H9 (cell line): ENCODE measurements around the gene KLK1. TPM values are rescaled to one million over a fixed set of nuclear protein-coding genes. Genes with fewer than 3 reads are reported as not detected.

ENCODE experiments used
- DNase-seq: peaks from one replicate; pipeline ENCODE4 v3.0.0-alpha.2; 2017
- H2AFZ ChIP-seq: one replicate; pipeline ENCODE4 v1.6.1; 2013; ENCODE audit warnings: mild to moderate bottlenecking, low read length, control low read depth, moderate library complexity
- H2AK5ac ChIP-seq: 2 replicates; pipeline ENCODE4 v1.6.1; 2013; ENCODE audit warnings: low read length, control low read depth, mixed read lengths; ENCODE audit not compliant: insufficient read length
- H2BK120ac ChIP-seq: one replicate; pipeline ENCODE4 v1.6.1; 2013; ENCODE audit warnings: low read depth, mild to moderate bottlenecking, low read length, control low read depth, inconsistent platforms; ENCODE audit not compliant: poor library complexity, severe bottlenecking
- H2BK12ac ChIP-seq: 2 replicates; pipeline ENCODE4 v1.6.1; 2013; ENCODE audit warnings: low read length, control low read depth, mixed read lengths, low read depth; ENCODE audit not compliant: insufficient read length
- H2BK15ac ChIP-seq: 2 replicates; pipeline ENCODE4 v1.6.1; 2013; ENCODE audit warnings: low read depth, low read length, control low read depth
- H2BK20ac ChIP-seq: one replicate; pipeline ENCODE4 v1.6.1; 2013; ENCODE audit warnings: low read depth, mild to moderate bottlenecking, low read length, control low read depth, inconsistent platforms; ENCODE audit not compliant: poor library complexity, severe bottlenecking
- H2BK5ac ChIP-seq: 2 replicates; pipeline ENCODE4 v1.6.1; 2013; ENCODE audit warnings: low read length, control low read depth, mixed read lengths; ENCODE audit not compliant: insufficient read length
- H3K14ac ChIP-seq: 2 replicates; pipeline ENCODE4 v1.6.1; 2013; ENCODE audit warnings: low read length, control low read depth; ENCODE audit not compliant: insufficient read depth
- H3K18ac ChIP-seq: 2 replicates; pipeline ENCODE4 v1.6.1; 2013; ENCODE audit warnings: low read depth, mild to moderate bottlenecking, mixed read lengths, low read length, control low read depth; ENCODE audit not compliant: insufficient read length
- H3K23ac ChIP-seq: 2 replicates; pipeline ENCODE4 v1.6.1; 2013; ENCODE audit warnings: low read length, control low read depth, mixed read lengths, low read depth; ENCODE audit not compliant: insufficient read length
- H3K23me2 ChIP-seq: 2 replicates; pipeline ENCODE4 v1.6.1; 2013; ENCODE audit warnings: low read depth, mild to moderate bottlenecking, mixed read lengths, low read length, control low read depth; ENCODE audit not compliant: insufficient read length, poor library complexity, severe bottlenecking
- H3K27ac ChIP-seq: 2 replicates; pipeline ENCODE4 v1.5.1; 2013; ENCODE audit warnings: low read length, control low read depth, mixed read lengths, low read depth; ENCODE audit not compliant: insufficient read length
- H3K27me3 ChIP-seq: 2 replicates; pipeline ENCODE4 v1.6.1; 2013; ENCODE audit warnings: low read length, control low read depth, inconsistent platforms; ENCODE audit not compliant: insufficient read depth
- H3K4ac ChIP-seq: 2 replicates; pipeline ENCODE4 v1.6.1; 2013; ENCODE audit warnings: low read depth, mild to moderate bottlenecking, control low read depth, inconsistent platforms, low read length, moderate library complexity
- H3K4me1 ChIP-seq: 2 replicates; pipeline ENCODE4 v1.6.1; 2013; ENCODE audit warnings: low read length, control low read depth, inconsistent platforms; ENCODE audit not compliant: insufficient read depth
- H3K4me2 ChIP-seq: 2 replicates; pipeline ENCODE4 v1.6.1; 2013; ENCODE audit warnings: low read length, control low read depth, mixed read lengths; ENCODE audit not compliant: insufficient read length, insufficient read depth
- H3K56ac ChIP-seq: 2 replicates; pipeline ENCODE4 v1.6.1; 2013; ENCODE audit warnings: low read depth, mild to moderate bottlenecking, mixed read lengths, low read length, control low read depth; ENCODE audit not compliant: insufficient read length
- H3K79me1 ChIP-seq: 2 replicates; pipeline ENCODE4 v1.6.1; 2013; ENCODE audit warnings: low read depth, mild to moderate bottlenecking, moderate library complexity, low read length, control low read depth, inconsistent platforms; ENCODE audit not compliant: insufficient read depth, poor library complexity, severe bottlenecking
- H3K79me2 ChIP-seq: 2 replicates; pipeline ENCODE4 v1.6.1; 2013; ENCODE audit warnings: low read length, control low read depth, inconsistent platforms; ENCODE audit not compliant: insufficient read depth
- H3K9ac ChIP-seq: 2 replicates; pipeline ENCODE4 v1.6.1; 2013; ENCODE audit warnings: low read length, control low read depth, mixed read lengths; ENCODE audit not compliant: insufficient read length; ENCODE audit errors: extremely low read depth
- H3K9me3 ChIP-seq: one replicate; pipeline ENCODE4 v1.6.1; 2013; ENCODE audit warnings: low read depth, low read length, inconsistent platforms; ENCODE audit not compliant: control insufficient read depth
- H3T11ph ChIP-seq: one replicate; pipeline ENCODE4 v1.6.1; 2013; ENCODE audit warnings: mild to moderate bottlenecking, low read length, control low read depth, inconsistent platforms
- H4K20me1 ChIP-seq: one replicate; pipeline ENCODE4 v1.6.1; 2013; ENCODE audit not compliant: control insufficient read depth, insufficient read length, insufficient read depth
- H4K5ac ChIP-seq: 2 replicates; pipeline ENCODE4 v1.6.1; 2013; ENCODE audit warnings: low read depth, mild to moderate bottlenecking, mixed read lengths, low read length, control low read depth; ENCODE audit not compliant: insufficient read length
- H4K8ac ChIP-seq: replicated peaks from 2 replicates; pipeline ENCODE4 v1.6.1; 2013; ENCODE audit warnings: low read length, control low read depth, mixed read lengths, low read depth; ENCODE audit not compliant: insufficient read length
- H4K91ac ChIP-seq: 2 replicates; pipeline ENCODE4 v1.6.1; 2013; ENCODE audit warnings: low read depth, mild to moderate bottlenecking, moderate library complexity, mixed read lengths, low read length, control low read depth; ENCODE audit not compliant: insufficient read length
- H3K27ac Mint-ChIP-seq, 3 experiments: 2 replicates in 2 of 3; 3 replicates in 1 of 3; pipeline ENCODE4 v1.8.0; 2020 to 2021; ENCODE audit warnings: mixed read lengths in 3 of 3, mild to moderate bottlenecking in 1 of 3, moderate library complexity in 1 of 3
- H3K27me3 Mint-ChIP-seq: 2 replicates; pipeline ENCODE4 v1.8.0; 2021; ENCODE audit warnings: low read depth, mild to moderate bottlenecking, moderate library complexity, mixed read lengths
- H3K36me3 Mint-ChIP-seq, 3 experiments: 2 replicates in 2 of 3; 3 replicates in 1 of 3; pipeline ENCODE4 v1.8.0; 2020 to 2021; ENCODE audit warnings: low read depth in 3 of 3, mixed read lengths in 3 of 3; ENCODE audit not compliant: insufficient read depth in 1 of 3
- H3K4me1 Mint-ChIP-seq, 2 experiments: 2 replicates each; pipeline ENCODE4 v1.8.0; 2020; ENCODE audit warnings: mixed read lengths in 2 of 2
- H3K4me3 Mint-ChIP-seq, 2 experiments: 2 replicates in 1 of 2; 3 replicates in 1 of 2; pipeline ENCODE4 v1.8.0; 2020 to 2021; ENCODE audit warnings: mild to moderate bottlenecking in 2 of 2, mixed read lengths in 2 of 2, moderate library complexity in 1 of 2
- H3K9me3 Mint-ChIP-seq, 2 experiments: 2 replicates in 1 of 2; 3 replicates in 1 of 2; pipeline ENCODE4 v1.8.0; 2020; ENCODE audit warnings: mild to moderate bottlenecking in 2 of 2, mixed read lengths in 2 of 2, moderate library complexity in 1 of 2
- WGBS: extraction: QIAGEN DNeasy Blood & Tissue Kit; methylation state at CpG from one replicate; pipeline ENCODE4 v1.1.7; 2013; ENCODE audit warnings: missing lambda C conversion rate, low lambda C conversion rate, mixed read lengths; ENCODE audit not compliant: insufficient read length; ENCODE audit errors: extremely low coverage; 5-methylcytosine and 5-hydroxymethylcytosine counted together
- total RNA-seq: library from RNA; stranded (reverse); gene quantifications from 2 replicates; pipeline ENCODE4 v1.2.1, GENCODE V29; 2021
- TF ChIP-seq, protein P1 (sequence below): fragments of 200-600 bp; sonication (generic); conservative IDR thresholded peaks from 3 replicates; pipeline ENCODE4 v1.8.0; 2021; ENCODE audit warnings: antibody characterized with exemption, mild to moderate bottlenecking

The KLK1 gene
- total RNA-seq, 1 experiment from 2014 or later, result 2.3 TPM

DNA sequence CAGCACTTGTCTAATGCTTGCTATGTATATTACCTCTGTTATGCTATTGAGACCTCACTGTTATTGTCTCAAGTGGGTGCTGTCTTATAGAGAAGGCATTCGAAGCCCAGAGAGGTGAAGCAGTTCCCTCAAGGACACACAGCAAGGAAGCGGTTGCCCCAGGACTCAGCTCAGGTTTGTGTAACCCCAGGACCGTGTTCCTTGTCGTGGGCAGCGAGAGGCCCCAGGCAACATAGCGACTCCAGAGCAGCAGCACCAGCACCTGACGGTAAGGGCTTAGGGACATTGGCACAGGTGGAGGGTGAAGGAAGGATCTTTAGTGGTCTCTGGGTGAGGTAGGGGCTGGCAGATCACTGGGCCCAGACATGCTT is 7.4 kb upstream of the KLK1 start:
- H2BK20ac ChIP-seq, result no peak overlapping the region
- H3K27ac Mint-ChIP-seq, result no peak overlapping the region
- H3T11ph ChIP-seq, result no peak overlapping the region
- no peak overlapping the region for H3K4me2 ChIP-seq
- H3K23ac ChIP-seq, result no peak overlapping the region
- no peak overlapping the region for H3K18ac ChIP-seq
- no peak overlapping the region for H2BK120ac ChIP-seq
- H4K20me1 ChIP-seq, result no peaks in the 10 kb centered on the region
- no peak overlapping the region for H3K9ac ChIP-seq
- H4K8ac ChIP-seq, result no peak overlapping the region
- TF ChIP-seq, protein P1, sequence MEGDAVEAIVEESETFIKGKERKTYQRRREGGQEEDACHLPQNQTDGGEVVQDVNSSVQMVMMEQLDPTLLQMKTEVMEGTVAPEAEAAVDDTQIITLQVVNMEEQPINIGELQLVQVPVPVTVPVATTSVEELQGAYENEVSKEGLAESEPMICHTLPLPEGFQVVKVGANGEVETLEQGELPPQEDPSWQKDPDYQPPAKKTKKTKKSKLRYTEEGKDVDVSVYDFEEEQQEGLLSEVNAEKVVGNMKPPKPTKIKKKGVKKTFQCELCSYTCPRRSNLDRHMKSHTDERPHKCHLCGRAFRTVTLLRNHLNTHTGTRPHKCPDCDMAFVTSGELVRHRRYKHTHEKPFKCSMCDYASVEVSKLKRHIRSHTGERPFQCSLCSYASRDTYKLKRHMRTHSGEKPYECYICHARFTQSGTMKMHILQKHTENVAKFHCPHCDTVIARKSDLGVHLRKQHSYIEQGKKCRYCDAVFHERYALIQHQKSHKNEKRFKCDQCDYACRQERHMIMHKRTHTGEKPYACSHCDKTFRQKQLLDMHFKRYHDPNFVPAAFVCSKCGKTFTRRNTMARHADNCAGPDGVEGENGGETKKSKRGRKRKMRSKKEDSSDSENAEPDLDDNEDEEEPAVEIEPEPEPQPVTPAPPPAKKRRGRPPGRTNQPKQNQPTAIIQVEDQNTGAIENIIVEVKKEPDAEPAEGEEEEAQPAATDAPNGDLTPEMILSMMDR, result no peak
- H3K79me2 ChIP-seq, result no peaks in the 10 kb centered on the region
- H3K27me3 Mint-ChIP-seq, result peaks cover 59% of the 10 kb centered on the region
- no peak overlapping the region for H2AFZ ChIP-seq
- H3K36me3 Mint-ChIP-seq, result no peaks in the 10 kb centered on the region
- H3K9me3 Mint-ChIP-seq, result peaks cover 0 to 3% of the 10 kb centered on the region in 2 experiments; a peak in 1 of 5 replicates
- H3K23me2 ChIP-seq, result peaks cover 4% of the 10 kb centered on the region
- no peak overlapping the region for H3K14ac ChIP-seq
- no peak overlapping the region for H3K4me3 Mint-ChIP-seq
- no peak overlapping the region for H3K56ac ChIP-seq
- no peak overlapping the region for H2BK12ac ChIP-seq
- H3K4me1 ChIP-seq, result no peaks in the 10 kb centered on the region; the same call in 1 of the 2 replicates
- H3K79me1 ChIP-seq, result no peaks in the 10 kb centered on the region
- no peak overlapping the region for H4K91ac ChIP-seq
- H3K27ac ChIP-seq, result no peak overlapping the region
- DNase-seq, result no peak
- no peak overlapping the region for H3K4ac ChIP-seq
- H3K9me3 ChIP-seq, result no peaks in the 10 kb centered on the region
- no peaks in the 10 kb centered on the region; the same call in 1 of the 2 replicates for H3K27me3 ChIP-seq
- no peak overlapping the region for H2AK5ac ChIP-seq
- no peak overlapping the region for H2BK15ac ChIP-seq
- H3K4me1 Mint-ChIP-seq, result peaks cover 3 to 11% of the 10 kb centered on the region in 2 experiments; a peak in 2 of 4 replicates
- no peak overlapping the region for H2BK5ac ChIP-seq
- H4K5ac ChIP-seq, result no peak overlapping the region
- no CpG with 5 or more reads among the region's 7 CpGs for WGBS
